GM21737 (cell line): Measurements from ENCODE around the gene FMN1.

Experiments
- ATAC-seq: cut with Tn5 transposase; IDR thresholded peaks from one replicate; pipeline ENCODE4 v1.9.1; 2021; ENCODE audit warnings: mild to moderate bottlenecking, moderate library complexity; ENCODE audit not compliant: unreplicated experiment

The FMN1 gene

GRCh38 chr15:33194704-33195670 lies at the start of gene FMN1:
Gene FMN1 (minus strand): TSS chr15:33194714. CDS start chr15:33154914, 39,800 bp downstream.
- peak; percentile 98 for ATAC-seq

GRCh38 chr15:33243869-33244268 lies 49.4 kb upstream of the FMN1 start:
- no peak for ATAC-seq

- ATAC-seq, result no peak
Observed at GRCh38 chr15:33243393-33243792, 48.9 kb upstream of the FMN1 start.

GRCh38 chr15:33242669-33243191 lies 48.2 kb upstream of the FMN1 start:
- ATAC-seq, result no peak

- no peak for ATAC-seq
Observed at GRCh38 chr15:33242165-33242564, 47.7 kb upstream of the FMN1 start.

GRCh38 chr15:33236841-33237509 lies 42.5 kb upstream of the FMN1 start:
- ATAC-seq, result no peak

GRCh38 chr15:33234020-33234461 lies 39.5 kb upstream of the FMN1 start:
- ATAC-seq, result no peak

- no peak for ATAC-seq
Observed at GRCh38 chr15:33226559-33227181, 32.2 kb upstream of the FMN1 start.

- ATAC-seq, result no peak
Observed at GRCh38 chr15:33218071-33218491, 23.6 kb upstream of the FMN1 start.

GRCh38 chr15:33215941-33216872 lies 21.7 kb upstream of the FMN1 start:
- no peak for ATAC-seq

- ATAC-seq, result no peak
Observed at GRCh38 chr15:33211176-33211808, 16.8 kb upstream of the FMN1 start.

- no peak for ATAC-seq
Observed at GRCh38 chr15:33209575-33210481, 15.3 kb upstream of the FMN1 start.

GRCh38 chr15:33207646-33208045 lies 13.1 kb upstream of the FMN1 start:
- ATAC-seq, result no peak

GRCh38 chr15:33206366-33206765 lies 11.9 kb upstream of the FMN1 start:
- ATAC-seq, result no peak

GRCh38 chr15:33204926-33205325 lies 10.4 kb upstream of the FMN1 start:
- ATAC-seq, result no peak

- no peak for ATAC-seq
Observed at GRCh38 chr15:33204087-33204486, 9.6 kb upstream of the FMN1 start.

- ATAC-seq, result peak; percentile 85
Observed at GRCh38 chr15:33201491-33202231, 7.1 kb upstream of the FMN1 start.

GRCh38 chr15:33200903-33201302 lies 6.4 kb upstream of the FMN1 start:
- no peak for ATAC-seq
